ENCODE results near the gene CDK16.
"Not testable (repeated sequence)": the region's sequence is repeated elsewhere in the genome, so short reads cannot be mapped to it uniquely, and the experiment has no call there.

The CDK16 gene

DNA sequence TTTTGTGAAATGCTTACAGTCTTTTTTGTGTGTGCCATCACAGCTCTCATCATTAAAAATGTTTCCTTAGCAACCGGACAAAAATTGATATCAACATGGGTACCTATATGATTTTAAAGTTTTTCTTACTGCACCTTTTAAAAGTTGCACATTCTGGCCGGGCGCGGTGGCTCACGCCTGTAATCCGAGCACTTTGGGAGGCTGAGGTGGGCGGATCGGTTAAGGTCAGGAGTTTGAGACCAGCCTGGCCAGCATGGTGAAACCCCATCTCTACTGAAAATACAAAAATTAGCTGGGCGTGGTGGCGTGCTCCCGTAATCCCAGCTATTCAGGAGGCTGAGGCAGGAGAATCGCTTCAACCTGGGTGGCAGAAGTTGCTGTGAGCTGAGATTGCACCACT lies 39.1 kb downstream of the CDK16 start:
- DNase-seq, result not testable (repeated sequence)

DNA sequence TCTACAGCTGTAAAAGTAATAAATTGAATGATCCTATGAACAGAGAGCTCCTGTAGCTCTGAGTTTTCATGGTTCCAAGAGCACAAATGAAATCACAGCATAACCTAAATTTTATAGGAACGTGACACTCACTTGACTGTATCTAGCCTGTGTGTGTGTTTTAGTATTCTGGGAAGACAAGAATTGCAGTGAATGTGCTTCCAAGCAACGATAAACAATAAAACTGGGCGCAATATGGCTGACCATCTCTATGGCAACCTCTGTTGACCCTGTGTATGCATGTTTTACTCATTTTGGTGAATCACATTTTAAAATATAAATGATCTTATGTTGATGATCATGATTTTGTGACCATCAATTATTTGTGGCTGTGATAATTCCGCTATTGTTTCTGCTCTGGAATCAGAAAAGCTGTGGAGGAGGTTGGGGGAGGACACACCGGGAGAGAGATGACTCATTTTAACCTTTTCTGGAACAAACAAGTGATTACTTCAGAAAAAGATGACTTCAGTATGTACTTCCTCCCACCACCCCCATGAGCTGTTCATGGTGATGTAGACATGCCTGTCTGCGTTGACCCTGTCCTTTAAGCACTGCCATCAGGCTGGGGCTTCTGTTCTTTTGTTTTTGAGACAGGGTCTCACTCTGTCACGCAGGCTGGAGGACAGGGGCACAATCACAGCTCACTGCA lies 46.1 kb downstream of the CDK16 start:
- DNase-seq, result no peak

DNA sequence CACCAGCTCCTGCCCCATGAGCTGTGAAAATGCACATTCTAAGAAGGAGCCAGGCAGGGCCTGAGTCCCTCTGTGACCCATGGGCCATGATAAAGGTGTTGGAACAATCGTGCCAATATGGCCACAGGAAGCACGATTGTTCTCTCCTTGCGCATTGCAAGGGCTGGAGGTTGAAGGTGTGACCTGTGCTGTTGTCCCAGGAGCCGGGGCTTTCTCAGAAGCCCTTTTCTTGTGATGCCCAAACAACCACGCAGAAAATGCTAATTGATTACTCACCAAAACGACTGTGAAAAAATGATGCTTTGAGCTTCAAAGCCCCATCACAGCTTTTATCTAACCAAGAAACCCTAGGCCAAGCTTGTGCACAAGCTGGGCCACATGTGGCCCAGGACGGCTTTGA lies 48.2 kb downstream of the CDK16 start:
- DNase-seq, result no peak

DNA sequence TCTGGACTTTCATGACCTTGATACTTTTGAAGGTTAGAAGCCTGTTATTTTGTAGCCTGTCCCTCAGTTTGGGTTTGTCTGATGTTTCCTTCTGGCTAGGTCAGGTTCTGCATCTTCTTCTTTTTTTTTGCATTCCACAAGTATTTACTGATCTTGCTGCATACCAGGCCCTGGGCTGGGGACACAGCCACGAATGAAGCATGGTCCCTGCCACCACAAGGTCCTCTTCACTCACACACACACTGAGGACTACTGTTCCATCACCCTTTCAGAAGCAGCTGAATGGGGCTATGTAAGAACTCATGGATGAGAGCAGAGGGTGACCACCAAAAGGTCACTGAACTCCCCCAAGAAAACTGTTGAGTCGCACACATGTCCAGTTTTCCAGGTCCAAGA lies 53.5 kb downstream of the CDK16 start:
- DNase-seq, result no peak

DNA sequence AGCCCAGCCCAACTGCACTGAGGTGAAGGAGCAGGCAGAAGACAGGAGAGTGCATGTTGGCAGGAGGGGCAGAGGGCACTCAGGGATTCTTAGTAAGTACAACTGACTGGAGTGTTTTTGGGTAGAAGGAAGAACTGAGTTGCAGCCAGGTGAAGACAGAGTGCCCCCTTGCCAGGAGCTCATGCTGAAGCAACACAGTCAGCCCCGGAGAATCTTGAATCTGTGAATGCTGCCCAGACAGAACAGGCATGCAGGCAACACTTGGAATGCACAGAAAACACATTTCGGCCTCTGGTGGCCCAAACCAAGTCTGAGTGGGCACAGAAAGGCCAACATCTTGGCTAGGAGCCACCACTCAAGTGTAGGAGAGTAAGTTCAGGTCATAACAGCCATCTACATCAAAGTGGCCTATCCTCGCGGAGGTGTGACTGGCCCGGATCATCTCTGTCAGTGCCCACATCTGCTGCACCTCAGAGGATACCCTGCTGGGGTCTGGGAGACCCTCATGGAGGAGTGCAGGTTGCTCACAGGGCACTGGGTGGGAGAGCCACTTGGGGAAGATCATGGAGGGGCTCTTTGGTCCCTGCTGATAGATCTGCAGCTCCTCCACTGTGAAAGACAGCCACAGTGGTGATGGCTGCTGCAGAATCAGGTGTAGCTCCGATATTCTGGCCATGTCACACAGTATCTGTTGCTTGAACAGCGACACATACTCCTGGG lies 54.7 kb downstream of the CDK16 start:
- DNase-seq, result no peak

DNA sequence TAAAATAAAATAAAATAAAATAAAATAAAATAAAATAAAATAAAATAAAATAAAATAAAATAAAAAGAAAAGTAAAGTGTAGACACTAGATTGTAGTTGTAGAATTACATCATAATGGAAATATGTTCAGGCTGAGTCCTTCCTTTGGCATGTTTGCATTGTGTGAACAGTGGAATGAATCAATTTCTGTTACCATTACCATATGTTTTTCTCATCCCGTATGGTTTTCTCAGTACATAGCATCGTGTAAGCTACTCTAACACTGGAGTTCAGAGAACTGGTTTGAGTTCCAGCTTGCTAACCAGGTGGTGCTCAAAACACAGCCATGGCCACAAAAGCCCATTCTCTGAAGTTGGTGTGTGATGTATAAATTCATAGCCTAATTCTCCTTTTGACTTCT lies 60.2 kb downstream of the CDK16 start:
- no peak for DNase-seq
